Activated CD4-positive, alpha-beta T cell treated with anti-CD3 and anti-CD28 coated beads, Interleukin-2, Interleukin-6, amounts not matched to agents 100 ng/mL and 50 ng/mL, durations not matched to agents 16 hours and 8 hours (primary cell): ENCODE results near the gene ROR2.
A peak's percentile ranks its signal among the peaks of the same experiment; 100 is the strongest.
"Not testable (repeated sequence)": the region's sequence is repeated elsewhere in the genome, so short reads cannot be mapped to it uniquely, and the experiment has no call there.

ENCODE experiments used
- DNase-seq: peaks from one replicate; pipeline ENCODE4 v3.0.0-alpha.2; 2020

Gene ROR2

GRCh38 chr9:91659529-91660495 is 290.2 kb downstream of the ROR2 start:
- peak; percentile 23 for DNase-seq

- DNase-seq: no peak
Measured at GRCh38 chr9:91658513-91659105, 291.4 kb downstream of the ROR2 start.

DNA sequence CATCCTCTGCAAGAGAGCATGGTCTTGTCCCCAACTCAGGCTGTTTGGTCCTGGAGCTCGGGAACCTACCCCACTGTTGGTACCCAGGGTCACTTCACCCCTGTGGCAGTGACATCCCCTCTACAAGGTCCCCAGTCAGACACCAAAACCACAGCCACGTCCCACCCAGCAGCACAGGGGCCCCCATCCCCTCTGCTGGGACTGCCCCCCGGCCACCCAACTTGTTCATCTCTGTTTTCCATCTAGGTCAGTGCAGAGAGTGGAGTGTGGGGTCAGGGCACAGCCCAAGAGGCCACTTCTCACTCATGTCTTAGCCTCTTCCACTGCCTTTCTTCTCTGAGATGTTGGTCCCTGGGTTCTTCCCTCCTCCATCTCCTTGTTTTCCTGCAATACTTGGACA is 292.5 kb downstream of the ROR2 start:
- no peak for DNase-seq

DNA sequence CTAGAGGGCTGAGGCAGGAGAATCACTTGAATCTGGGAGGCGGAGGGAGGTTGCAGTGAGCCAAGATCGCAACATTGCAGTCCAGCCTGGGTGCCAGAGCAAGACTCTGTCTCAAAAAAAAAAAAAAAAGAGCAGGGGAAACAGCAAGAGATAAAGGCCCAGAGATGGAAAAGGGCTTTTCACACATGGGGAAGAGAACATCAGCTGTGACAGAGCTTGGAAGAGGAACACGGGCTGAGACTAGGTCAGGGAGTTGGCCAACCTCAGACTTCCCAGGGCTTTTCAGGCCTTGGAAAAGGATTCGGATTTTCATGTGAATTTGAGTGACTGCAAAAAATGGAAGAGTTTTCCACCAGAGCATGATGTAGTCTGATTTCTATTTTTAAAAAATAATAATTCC is 294.4 kb downstream of the ROR2 start:
- DNase-seq: no peak

GRCh38 chr9:91655215-91655614 is 294.8 kb downstream of the ROR2 start:
- DNase-seq: no peak

DNA sequence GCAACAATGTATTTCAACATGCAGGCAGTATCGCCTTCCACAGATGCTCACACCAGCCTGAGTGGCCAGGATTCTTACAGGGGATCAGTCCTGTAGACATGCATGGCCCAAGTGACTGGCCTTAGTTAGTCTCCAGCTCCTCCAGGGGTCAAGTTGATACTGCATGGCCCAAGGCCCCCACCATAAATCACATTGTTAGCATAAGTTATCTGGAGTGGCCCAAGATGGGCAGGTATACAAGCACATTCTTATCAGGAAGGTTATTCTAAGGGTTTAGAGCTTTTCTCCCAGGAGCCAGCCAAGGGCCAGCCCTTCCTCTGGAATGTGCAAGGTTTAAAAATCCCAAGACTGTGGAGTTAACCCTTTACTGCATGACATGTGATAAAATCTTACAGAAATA is 295.5 kb downstream of the ROR2 start:
- no peak for DNase-seq

DNA sequence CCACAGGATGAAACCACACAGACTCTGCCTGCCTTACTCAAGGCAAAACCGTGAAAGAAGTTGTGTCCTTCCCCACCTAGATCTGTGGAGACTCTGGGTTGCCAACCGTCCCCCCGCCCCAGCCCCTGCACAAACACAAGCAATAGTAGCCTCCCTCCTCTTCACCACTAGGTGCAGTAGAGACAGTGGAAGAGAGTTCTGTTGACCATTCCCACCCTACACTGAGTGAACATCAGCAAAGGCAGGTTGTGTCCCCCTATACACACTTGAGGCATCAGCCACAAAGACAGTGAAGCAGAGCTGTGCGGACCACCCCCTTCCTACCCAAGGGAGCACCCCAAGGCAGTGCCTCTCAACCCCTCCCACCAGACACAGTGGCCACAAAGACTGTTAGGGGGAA is 302.7 kb downstream of the ROR2 start:
- no peak for DNase-seq

DNA sequence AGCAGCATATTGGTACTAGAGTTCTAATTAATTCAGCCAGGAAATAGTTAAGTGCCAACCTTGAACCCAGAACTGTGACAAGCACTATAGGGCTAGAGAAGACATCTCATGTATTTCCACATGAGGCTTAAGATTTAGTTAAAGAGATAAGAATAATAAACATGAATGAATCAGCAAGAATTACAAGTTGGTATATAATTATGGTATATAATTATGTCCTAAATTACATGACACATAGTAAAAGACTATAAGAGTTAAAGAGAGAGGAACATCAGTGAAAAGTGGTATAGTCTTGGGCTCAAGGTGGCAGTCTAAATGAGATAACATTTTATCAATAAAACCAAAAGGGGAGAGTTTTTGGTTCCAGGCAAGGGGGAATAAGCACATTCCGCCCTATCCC is 303.3 kb downstream of the ROR2 start:
- DNase-seq: no peak

- no peak for DNase-seq
Measured at GRCh38 chr9:91644433-91644832, 305.6 kb downstream of the ROR2 start.

GRCh38 chr9:91643481-91644077 is 306.4 kb downstream of the ROR2 start:
- DNase-seq: no peak

- no peak for DNase-seq
Measured at GRCh38 chr9:91642771-91643170, 307.3 kb downstream of the ROR2 start.

DNA sequence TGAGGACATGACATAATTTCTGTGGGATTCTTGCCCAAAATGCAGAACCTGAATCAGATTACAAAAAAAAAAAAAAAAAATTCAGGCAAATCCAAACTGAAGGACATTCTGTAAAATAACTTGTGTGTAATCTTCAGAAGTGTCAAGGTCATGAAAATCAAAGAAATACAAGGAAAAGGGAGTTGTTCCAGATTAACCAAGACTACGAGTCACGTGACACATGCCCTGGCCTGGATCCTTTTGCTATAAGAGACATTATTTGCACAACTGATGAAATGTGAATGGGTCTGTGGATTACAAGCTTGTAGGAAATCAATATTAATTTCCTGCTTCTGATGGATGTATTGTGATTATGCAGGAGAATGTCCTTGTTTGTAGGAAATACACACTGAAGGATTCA is 309.6 kb downstream of the ROR2 start:
- DNase-seq: no peak

- DNase-seq: no peak
Measured at GRCh38 chr9:91639054-91639453, 311.0 kb downstream of the ROR2 start.

GRCh38 chr9:91634832-91635231 is 315.2 kb downstream of the ROR2 start:
- DNase-seq: not testable (repeated sequence)

GRCh38 chr9:91629718-91630117 is 320.3 kb downstream of the ROR2 start:
- no peak for DNase-seq

GRCh38 chr9:91628892-91629291 is 321.1 kb downstream of the ROR2 start:
- no peak for DNase-seq

DNA sequence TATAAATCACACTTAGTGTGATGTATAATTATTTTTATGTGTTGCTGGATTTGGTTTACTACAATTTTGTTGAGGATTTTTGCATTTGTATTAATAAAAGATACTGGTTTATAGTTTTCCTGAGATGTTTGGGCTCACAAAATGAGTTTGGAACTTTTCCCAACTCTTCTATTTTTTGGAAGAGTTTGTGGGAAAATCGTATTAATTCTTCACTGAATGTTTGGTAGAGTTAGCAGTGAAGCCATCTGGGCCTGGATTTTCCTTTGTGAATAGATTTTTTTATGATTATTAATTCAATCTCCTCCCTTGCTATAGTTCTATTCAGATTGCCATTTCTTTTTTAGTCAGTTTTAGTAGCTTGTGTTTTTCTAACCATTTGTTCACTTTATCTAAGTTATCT is 324.7 kb downstream of the ROR2 start:
- DNase-seq: no peak

DNA sequence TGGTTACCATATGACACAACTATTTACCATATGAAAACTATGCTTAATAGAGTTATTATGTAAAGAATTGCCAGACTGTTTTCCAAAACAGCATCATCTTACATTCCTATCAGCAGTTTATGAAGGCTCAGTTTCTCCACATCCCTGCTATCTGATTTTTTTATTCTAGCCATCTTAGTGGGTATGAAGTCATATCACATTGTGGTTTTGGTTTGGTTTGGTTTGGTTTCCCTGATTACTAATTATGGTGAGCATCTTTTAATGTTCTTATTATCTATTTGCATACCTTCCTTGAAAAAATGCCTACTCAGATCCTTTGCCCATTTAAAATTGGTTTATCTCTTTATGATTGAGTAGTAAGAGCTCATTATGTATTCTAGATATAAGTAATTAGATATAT is 327.0 kb downstream of the ROR2 start:
- no peak for DNase-seq

GRCh38 chr9:91622121-91622520 is 327.9 kb downstream of the ROR2 start:
- DNase-seq: not testable (repeated sequence)

DNA sequence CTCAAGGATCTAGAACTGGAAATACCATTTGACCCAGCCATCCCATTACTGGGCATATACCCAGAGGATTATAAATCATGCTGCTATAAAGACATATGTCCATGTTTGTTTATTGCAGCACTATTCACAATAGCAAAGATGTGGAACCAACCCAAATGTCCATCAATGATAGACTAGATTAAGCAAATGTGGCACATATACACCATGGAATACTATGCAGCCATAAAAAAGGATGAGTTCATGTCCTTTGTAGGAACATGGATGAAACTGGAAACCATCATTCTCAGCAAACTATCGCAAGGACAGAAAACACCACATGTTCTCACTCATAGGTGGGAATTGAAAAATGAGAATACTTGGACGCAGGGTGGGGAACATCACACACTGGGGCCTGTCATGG is 336.0 kb downstream of the ROR2 start:
- DNase-seq: not testable (repeated sequence)

- no peak for DNase-seq
Measured at GRCh38 chr9:91611582-91611981, 338.4 kb downstream of the ROR2 start.

DNA sequence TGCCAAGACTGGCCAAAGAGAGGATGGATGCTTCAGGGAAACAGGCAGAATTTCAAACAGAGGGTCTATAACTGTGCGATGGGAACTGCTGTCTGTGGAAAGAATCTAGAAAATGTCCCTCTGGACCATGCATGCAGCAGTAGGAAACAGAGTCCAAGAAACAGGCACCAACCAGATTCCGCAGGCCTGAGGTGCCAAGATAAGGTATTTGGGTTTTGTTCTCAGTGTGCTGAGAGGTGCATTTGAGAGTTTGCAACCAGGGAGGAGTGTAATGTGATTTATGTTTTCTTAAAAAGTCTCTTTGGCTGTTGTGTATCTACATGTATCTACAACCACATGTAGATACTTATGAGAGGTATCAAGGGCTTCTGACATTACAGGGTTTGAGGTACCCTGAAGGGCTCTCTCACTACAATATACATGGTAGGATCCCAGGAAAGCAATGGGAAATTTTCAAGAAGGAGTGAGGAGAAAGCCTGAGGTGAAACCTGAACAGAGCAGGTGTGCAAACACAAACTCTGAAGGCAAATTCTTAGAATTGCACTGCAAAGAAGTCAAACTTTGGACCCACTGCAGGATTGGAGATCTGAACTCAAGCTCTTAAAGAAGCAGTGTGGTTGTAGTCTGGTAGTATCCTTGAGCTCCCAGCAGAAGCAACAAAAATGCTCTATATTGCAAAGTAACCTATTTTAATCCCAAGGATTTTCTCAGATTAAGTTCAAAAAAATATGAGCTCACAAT is 343.6 kb downstream of the ROR2 start:
- DNase-seq: no peak

- no peak for DNase-seq
Measured at GRCh38 chr9:91604451-91605179, 345.4 kb downstream of the ROR2 start.
